GM12873 (cell line): ENCODE data around the gene VPS18.

Experiments
- CTCF ChIP-seq: IDR thresholded peaks from 2 replicates; pipeline ENCODE4 v1.5.1; 2012; ENCODE audit warnings: low read depth, mild to moderate bottlenecking, moderate library complexity, low read length, control low read depth; ENCODE audit not compliant: insufficient read depth; ENCODE audit errors: missing control alignments

The VPS18 gene

GRCh38 chr15:40942337-40942854 is 48.1 kb downstream of the VPS18 start:
- TF ChIP-seq CTCF, result no peak

- TF ChIP-seq CTCF, result no peak
Observed at GRCh38 chr15:40942878-40943277, 48.6 kb downstream of the VPS18 start.

GRCh38 chr15:40943764-40944365 is 49.6 kb downstream of the VPS18 start:
- TF ChIP-seq CTCF, result no peak

- no peak for TF ChIP-seq CTCF
Observed at GRCh38 chr15:40944510-40945296, 50.5 kb downstream of the VPS18 start.

- TF ChIP-seq CTCF, result no peak
Observed at GRCh38 chr15:40948706-40949473, 54.6 kb downstream of the VPS18 start.

GRCh38 chr15:40949756-40950207 is 55.5 kb downstream of the VPS18 start:
- TF ChIP-seq CTCF, result no peak

- no peak for TF ChIP-seq CTCF
Observed at GRCh38 chr15:40951764-40952163, 57.5 kb downstream of the VPS18 start.
